Measurements from ENCODE around the gene RSL24D1.

DNA sequence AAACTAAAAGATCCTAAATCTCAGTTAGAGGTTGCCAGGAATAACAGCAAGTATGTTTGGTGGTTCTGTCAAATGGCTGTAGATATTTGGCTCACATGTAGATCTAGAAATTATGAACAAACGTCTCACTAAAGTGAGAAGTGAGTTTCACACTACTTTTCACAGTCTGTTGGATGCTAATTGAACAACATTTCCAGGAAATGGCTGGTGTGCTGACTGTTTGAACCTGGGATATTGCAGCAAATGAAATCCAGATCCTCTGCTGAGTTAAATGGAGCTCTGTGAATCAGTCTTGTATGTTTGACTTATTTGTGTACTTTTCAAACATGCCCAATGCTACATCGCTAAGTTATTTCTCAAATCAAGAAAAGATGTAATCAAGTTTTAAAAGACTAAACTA lies 21.3 kb upstream of the RSL24D1 start:
- no peak for TF ChIP-seq CTCF (IDR thresholded peaks at IDR 0.05)
- TF ChIP-seq ZFX (IDR thresholded peaks at IDR 0.05; ENCODE audit: borderline replicate concordance), result no peak
